ENCODE results near the gene HYAL3. TPM values are rescaled to one million over a fixed set of nuclear protein-coding genes. Genes with fewer than 3 reads are reported as not detected.

HYAL3 gene
- total RNA-seq, 2 experiments from 2014 or later = 9.7 to 12.7 TPM

DNA sequence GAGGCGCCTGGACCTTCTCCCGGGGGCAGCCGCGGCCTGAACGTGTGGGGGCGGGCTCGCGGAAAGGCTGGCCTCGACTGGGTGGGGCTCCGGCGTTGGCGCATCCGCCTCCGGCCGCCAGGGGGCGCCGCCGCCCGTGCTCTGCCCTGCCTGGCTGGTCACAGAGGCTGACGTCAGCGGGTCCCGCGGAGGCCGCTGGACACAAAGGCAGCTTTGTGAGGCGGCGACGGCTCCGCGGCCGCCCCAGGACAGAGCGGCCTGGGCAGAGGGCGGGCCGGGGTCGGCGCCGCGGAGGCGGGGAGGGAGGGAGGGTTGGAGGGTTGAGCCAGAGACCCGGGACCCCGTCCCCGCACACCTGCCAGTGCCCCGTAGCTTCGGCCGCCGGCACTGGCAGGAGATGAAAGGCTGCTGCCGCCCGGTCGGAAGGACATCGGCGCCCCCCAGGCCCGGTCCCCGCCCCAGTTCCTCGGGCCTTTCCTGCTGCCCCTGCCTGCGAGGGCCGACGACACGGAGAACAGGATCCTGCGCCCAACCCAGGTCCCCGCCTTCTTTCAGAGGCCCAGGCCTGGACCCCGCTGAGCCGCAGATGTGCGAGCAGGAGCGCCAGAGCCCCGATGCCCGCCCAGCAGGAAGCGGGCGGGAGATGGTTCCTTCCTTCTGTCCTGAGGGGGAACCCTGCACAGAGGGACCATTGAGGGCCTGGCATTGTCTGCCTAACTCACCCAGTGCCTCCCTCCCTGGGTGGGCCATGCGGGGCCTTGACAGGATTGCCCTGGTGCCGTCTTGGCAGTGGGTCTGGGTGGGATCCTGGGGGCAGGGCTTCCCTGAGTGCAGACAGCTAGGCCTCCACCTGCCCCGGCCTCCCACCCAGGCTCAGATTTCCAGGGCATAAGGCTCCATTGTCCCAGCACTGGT lies 38.9 kb downstream of the HYAL3 start:
- Mint-ChIP-seq H3K4me3 (peak overlapping the region; percentile 69), H3K9me3 (ENCODE audit: insufficient read depth) (peaks cover 4% of the 10 kb centered on the region), H3K36me3 (ENCODE audit: low read depth) (peaks cover 35% of the 10 kb centered on the region), H3K27me3 (ENCODE audit: low read depth) (no peaks in the 10 kb centered on the region), H3K27ac (peak overlapping the region; percentile 63), H3K4me1 (ENCODE audit: low read depth) (peaks cover 10% of the 10 kb centered on the region)
- DNase-seq (peak; percentile 87), ATAC-seq (peak; percentile 97)
- ChIA-PET CTCF (interaction anchor here (0.7 to 4.2 kb wide), 20 partner anchors 9 to 155 kb away, joined by 3 to 45 read pairs (median 4); partner anchors contain the start of genes GNAI2, HYAL3, IFRD2 and NAA80), POLR2A (interaction anchor here (0.7 to 1.2 kb wide), 3 partner anchors 9 to 30 kb away, joined by 3 to 5 read pairs (median 5); no protein-coding TSS in a partner anchor)

DNA sequence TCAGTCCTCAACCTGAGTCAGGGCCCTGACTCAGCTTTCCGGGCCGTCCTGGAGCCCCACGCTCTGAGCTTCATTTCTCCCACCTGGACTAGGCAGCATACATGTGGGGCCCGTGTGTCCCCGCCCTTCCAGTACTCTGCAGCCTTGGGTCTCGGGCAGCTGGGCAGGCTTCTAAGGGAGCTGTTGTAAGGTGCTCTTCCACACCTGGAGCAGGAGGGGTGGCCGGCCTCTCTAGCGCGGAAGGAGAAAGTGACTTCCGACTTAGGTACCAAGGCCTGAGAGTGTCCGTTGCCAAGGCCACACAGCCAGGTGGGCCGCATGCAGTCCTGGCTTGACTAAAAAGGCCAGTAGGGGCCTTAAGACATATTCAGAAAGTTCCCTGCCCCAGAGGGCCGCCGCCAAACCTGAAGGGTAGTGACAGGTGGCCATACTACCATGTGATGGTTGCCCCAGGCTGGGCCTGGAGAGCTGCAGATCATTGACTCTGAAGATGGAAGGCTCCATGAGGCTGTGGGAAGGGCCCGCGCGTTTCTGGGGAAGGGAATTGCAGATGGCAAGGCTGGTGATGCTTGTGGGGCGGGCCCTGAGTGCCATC lies 39.7 kb downstream of the HYAL3 start:
- ChIA-PET POLR2A (interaction anchor here (0.6 to 1.2 kb wide), 3 partner anchors 13 to 33 kb away, joined by 3 to 5 read pairs (median 5); no protein-coding TSS in a partner anchor), CTCF (interaction anchor here (0.7 to 4.2 kb wide), 21 partner anchors 8 to 154 kb away, joined by 3 to 45 read pairs (median 4); partner anchors contain the start of genes GNAI2, HYAL3, IFRD2 and NAA80)
- Mint-ChIP-seq H3K36me3 (ENCODE audit: low read depth) (peaks cover 40% of the 10 kb centered on the region), H3K27ac (peak overlapping the region; percentile 63), H3K4me3 (peak overlapping the region; percentile 69), H3K4me1 (ENCODE audit: low read depth) (peaks cover 10% of the 10 kb centered on the region), H3K9me3 (ENCODE audit: insufficient read depth) (peaks cover 4% of the 10 kb centered on the region), H3K27me3 (ENCODE audit: low read depth) (no peaks in the 10 kb centered on the region)
- ATAC-seq (peak; percentile 28), DNase-seq (no peak)

DNA sequence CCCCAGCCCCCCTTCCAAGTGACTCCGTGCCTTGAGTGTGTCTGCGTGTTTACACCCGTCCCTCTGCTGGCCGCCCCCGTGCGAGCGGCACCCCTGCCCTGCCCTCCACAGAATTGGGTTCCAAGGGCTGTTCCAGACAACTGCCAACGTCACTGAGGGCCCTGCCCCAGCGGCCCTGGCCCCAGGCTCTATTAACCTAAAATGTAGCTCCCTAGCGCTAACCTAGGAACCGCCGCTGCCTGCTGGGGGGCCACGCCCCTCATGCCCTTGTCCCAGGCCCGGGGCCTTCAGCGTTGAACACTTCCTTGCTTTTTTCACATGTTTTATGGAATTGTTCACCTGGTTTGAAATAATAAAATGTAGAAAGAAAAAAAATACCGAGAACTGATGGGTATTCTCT lies 40.2 kb downstream of the HYAL3 start:
- ATAC-seq (no peak), DNase-seq (no peak)
- no peak overlapping the region for H3K4me3 Mint-ChIP-seq
- peaks cover 10% of the 10 kb centered on the region for H3K4me1 Mint-ChIP-seq (ENCODE audit: low read depth)
- peaks cover 44% of the 10 kb centered on the region for H3K36me3 Mint-ChIP-seq (ENCODE audit: low read depth)
- ChIA-PET POLR2A (interaction anchor here (0.6 kb wide), 1 partner anchor 32 kb away, joined by 3 read pairs; no protein-coding TSS in a partner anchor), CTCF (interaction anchor here (1.0 to 4.2 kb wide), 12 partner anchors 8 to 40 kb away, joined by 3 to 45 read pairs (median 8); partner anchors contain the start of genes GNAI2, HYAL3, IFRD2 and NAA80)
- no peaks in the 10 kb centered on the region for H3K27me3 Mint-ChIP-seq (ENCODE audit: low read depth)
- H3K27ac Mint-ChIP-seq = no peak overlapping the region
- peaks cover 4% of the 10 kb centered on the region for H3K9me3 Mint-ChIP-seq (ENCODE audit: insufficient read depth)

- peak overlapping the region; percentile 39 for H3K27ac Mint-ChIP-seq
- POLR2A ChIA-PET = no interaction called here
- DNase-seq (no peak), ATAC-seq (no peak)
- no peaks in the 10 kb centered on the region for H3K27me3 Mint-ChIP-seq (ENCODE audit: low read depth)
- CTCF ChIA-PET = interaction anchor here (0.8 to 4.2 kb wide), 6 partner anchors 12 to 31 kb away, joined by 3 to 45 read pairs (median 4); partner anchors contain the start of gene GNAI2
- peaks cover 50% of the 10 kb centered on the region for H3K36me3 Mint-ChIP-seq (ENCODE audit: low read depth)
- H3K4me3 Mint-ChIP-seq = no peak overlapping the region
- peaks cover 4% of the 10 kb centered on the region for H3K9me3 Mint-ChIP-seq (ENCODE audit: insufficient read depth)
- peaks cover 12% of the 10 kb centered on the region for H3K4me1 Mint-ChIP-seq (ENCODE audit: low read depth)
These were observed 41.0 kb downstream of the HYAL3 start for GRCh38 chr3:50258029-50258680.

DNA sequence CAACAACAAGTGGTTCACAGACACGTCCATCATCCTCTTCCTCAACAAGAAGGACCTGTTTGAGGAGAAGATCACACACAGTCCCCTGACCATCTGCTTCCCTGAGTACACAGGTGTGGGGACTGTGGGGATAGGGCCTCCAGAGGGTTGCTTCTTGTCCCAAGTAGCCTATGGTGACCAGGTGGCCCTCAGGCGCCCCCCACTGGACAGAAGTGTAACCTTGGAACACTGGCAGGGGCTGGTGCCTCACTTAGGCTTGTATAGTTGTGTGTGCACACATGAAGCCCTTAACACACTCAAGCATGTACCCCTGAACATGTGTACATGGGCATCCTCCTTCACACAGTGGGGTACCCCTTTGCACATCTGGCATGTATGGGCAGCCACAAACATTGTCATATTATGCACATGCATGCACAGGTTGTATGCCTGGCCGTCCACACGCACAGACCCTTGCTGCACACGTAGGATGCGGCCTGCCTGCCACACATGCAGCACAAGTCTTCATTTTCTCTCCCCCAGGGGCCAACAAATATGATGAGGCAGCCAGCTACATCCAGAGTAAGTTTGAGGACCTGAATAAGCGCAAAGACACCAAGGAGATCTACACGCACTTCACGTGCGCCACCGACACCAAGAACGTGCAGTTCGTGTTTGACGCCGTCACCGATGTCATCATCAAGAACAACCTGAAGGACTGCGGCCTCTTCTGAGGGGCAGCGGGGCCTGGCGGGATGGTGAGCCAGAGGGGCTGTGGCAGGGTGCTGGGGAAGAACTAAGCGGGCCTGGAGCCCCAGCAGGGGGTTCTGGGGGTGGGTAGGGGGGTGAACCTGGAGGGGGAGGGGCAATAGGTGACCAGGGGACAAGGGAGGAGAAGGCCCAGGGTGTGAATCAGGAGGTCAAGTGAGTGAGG lies 42.0 kb downstream of the HYAL3 start:
- no peak overlapping the region for H3K4me3 Mint-ChIP-seq
- H3K36me3 Mint-ChIP-seq (ENCODE audit: low read depth) = peaks cover 50% of the 10 kb centered on the region

GRCh38 chr3:50255251-50255615 lies 44.0 kb downstream of the HYAL3 start:
- Mint-ChIP-seq H3K36me3 (ENCODE audit: low read depth) (peaks cover 59% of the 10 kb centered on the region), H3K27ac (no peak overlapping the region), H3K4me1 (ENCODE audit: low read depth) (peaks cover 15% of the 10 kb centered on the region), H3K27me3 (ENCODE audit: low read depth) (no peaks in the 10 kb centered on the region), H3K9me3 (ENCODE audit: insufficient read depth) (peaks cover 4% of the 10 kb centered on the region), H3K4me3 (no peak overlapping the region)
- DNase-seq (no peak), ATAC-seq (no peak)
- ChIA-PET CTCF (interaction anchor here (1.6 to 3.6 kb wide), 3 partner anchors 8 to 60 kb away, joined by 5 to 22 read pairs (median 21); no protein-coding TSS in a partner anchor), POLR2A (no interaction called here)

More for the DNA sequence above, 42.0 kb downstream of the HYAL3 start:
- DNase-seq (peak; percentile 54), ATAC-seq (no peak)
- Mint-ChIP-seq H3K4me1 (ENCODE audit: low read depth) (peaks cover 12% of the 10 kb centered on the region), H3K27ac (no peak overlapping the region), H3K27me3 (ENCODE audit: low read depth) (no peaks in the 10 kb centered on the region), H3K9me3 (ENCODE audit: insufficient read depth) (peaks cover 4% of the 10 kb centered on the region)
- ChIA-PET CTCF (interaction anchor here (0.7 to 4.2 kb wide), 5 partner anchors 10 to 62 kb away, joined by 3 to 45 read pairs (median 21); no protein-coding TSS in a partner anchor), POLR2A (interaction anchor here (0.7 kb wide), 1 partner anchor 68 kb away, joined by 3 read pairs; no protein-coding TSS in a partner anchor)

DNA sequence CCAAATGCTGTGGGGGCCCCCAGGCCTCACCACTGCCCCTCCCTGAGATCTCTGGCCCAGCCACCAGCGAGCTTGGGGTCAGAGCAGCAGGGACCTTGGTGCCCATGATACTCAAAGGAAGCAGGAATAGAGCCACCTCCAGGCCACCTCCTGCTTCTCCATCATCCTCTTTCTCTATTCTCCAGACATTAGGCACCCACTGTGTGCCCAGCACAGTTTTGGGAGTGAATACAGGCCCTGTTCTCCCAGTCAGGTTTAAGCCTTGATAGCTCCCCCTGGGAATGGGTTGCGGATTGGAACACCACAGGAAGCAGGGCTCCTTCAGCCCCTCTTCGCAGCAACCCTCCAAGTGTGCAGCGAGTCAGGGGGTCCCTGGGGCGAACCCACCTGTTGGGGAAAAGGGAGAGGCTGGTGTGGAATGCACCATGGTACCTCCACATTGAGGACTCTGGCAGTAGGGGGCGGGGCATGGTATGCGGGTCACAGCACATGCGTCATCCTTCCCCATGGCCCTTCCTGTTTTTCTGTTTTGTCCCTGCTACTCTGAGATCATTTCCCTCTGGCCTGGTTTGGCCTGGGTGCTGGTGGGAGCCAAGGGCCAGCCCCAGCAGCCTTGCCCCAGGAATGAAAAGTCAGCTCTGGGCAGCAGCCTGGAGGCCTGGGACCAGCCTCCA lies 44.5 kb downstream of the HYAL3 start:
- ChIA-PET POLR2A (no interaction called here), CTCF (interaction anchor here (0.8 to 3.6 kb wide), 2 partner anchors 8 to 27 kb away, joined by 4 to 22 read pairs; no protein-coding TSS in a partner anchor)
- Mint-ChIP-seq H3K36me3 (ENCODE audit: low read depth) (peaks cover 64% of the 10 kb centered on the region), H3K27ac (no peak overlapping the region), H3K4me3 (no peak overlapping the region), H3K9me3 (ENCODE audit: insufficient read depth) (peaks cover 4% of the 10 kb centered on the region), H3K27me3 (ENCODE audit: low read depth) (no peaks in the 10 kb centered on the region), H3K4me1 (ENCODE audit: low read depth) (peaks cover 14% of the 10 kb centered on the region)
- DNase-seq (no peak), ATAC-seq (no peak)

GRCh38 chr3:50251220-50251619 lies 48.0 kb downstream of the HYAL3 start:
- ChIA-PET POLR2A (no interaction called here), CTCF (interaction anchor here (1.0 to 1.2 kb wide), 2 partner anchors 8 to 9 kb away, joined by 3 to 4 read pairs; no protein-coding TSS in a partner anchor)
- Mint-ChIP-seq H3K27ac (peak overlapping the region; percentile 18), H3K27me3 (ENCODE audit: low read depth) (no peaks in the 10 kb centered on the region), H3K4me1 (ENCODE audit: low read depth) (peaks cover 33% of the 10 kb centered on the region), H3K36me3 (ENCODE audit: low read depth) (peaks cover 48% of the 10 kb centered on the region), H3K9me3 (ENCODE audit: insufficient read depth) (no peaks in the 10 kb centered on the region), H3K4me3 (no peak overlapping the region)
- ATAC-seq (no peak), DNase-seq (no peak)

DNA sequence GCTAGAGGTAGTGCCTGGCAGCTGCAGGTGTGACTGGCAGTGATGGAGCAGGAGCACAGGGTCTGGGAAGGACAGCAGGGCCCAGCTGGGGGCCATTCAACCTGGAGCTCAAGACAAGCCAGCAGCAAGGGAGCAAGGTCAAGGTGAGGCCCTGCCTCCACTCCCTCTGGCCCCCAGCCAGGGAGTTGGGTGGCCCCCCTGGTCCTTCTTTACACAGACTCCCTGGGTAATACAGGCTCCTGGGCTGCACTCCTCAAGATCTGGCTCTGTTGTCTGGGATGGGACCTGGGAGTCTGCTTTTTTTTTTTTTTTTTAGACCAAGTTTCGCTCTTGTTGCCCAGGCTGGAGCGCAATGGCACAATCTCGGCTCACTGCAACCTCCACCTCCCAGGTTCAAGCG lies 48.7 kb downstream of the HYAL3 start:
- POLR2A ChIA-PET = interaction anchor here (0.9 to 1.5 kb wide), 2 partner anchors 11 to 15 kb away, joined by 4 to 5 read pairs; partner anchors contain the start of gene GNAI2
- Mint-ChIP-seq H3K9me3 (ENCODE audit: insufficient read depth) (no peaks in the 10 kb centered on the region), H3K27me3 (ENCODE audit: low read depth) (no peaks in the 10 kb centered on the region), H3K36me3 (ENCODE audit: low read depth) (peaks cover 48% of the 10 kb centered on the region), H3K27ac (peak overlapping the region; percentile 37), H3K4me3 (no peak overlapping the region), H3K4me1 (ENCODE audit: low read depth) (peaks cover 40% of the 10 kb centered on the region)
- ATAC-seq = no peak
- no peak for DNase-seq
- CTCF ChIA-PET = interaction anchor here (0.8 to 1.9 kb wide), 5 partner anchors 9 to 55 kb away, joined by 3 to 10 read pairs (median 4); no protein-coding TSS in a partner anchor

DNA sequence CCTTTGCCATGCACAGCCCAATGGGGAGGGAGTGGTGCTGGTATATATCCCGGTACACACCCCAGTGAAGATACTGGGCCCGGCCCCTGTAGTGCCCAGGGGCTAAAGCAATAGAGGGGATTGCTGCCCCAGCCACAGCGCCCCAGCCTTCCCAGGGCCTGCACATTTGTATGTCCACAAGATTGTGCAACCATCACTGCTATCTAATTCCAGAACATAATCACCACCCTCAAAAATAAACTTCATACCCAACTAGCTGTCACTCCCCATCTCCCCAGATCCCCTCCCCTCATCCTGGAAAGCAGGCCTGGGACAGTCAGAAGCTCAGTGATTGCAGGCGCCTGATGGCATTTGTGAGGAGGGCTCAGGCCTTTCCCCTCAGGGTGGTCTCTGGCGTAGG lies 49.7 kb downstream of the HYAL3 start:
- DNase-seq (no peak), ATAC-seq (no peak)
- Mint-ChIP-seq H3K9me3 (ENCODE audit: insufficient read depth) (no peaks in the 10 kb centered on the region), H3K36me3 (ENCODE audit: low read depth) (peaks cover 41% of the 10 kb centered on the region), H3K4me3 (no peak overlapping the region), H3K4me1 (ENCODE audit: low read depth) (peaks cover 49% of the 10 kb centered on the region), H3K27ac (no peak overlapping the region), H3K27me3 (ENCODE audit: low read depth) (no peaks in the 10 kb centered on the region)
- ChIA-PET CTCF (interaction anchor here (1.2 to 1.9 kb wide), 3 partner anchors 10 to 23 kb away, joined by 4 to 10 read pairs (median 5); no protein-coding TSS in a partner anchor), POLR2A (interaction anchor here (0.9 to 1.5 kb wide), 2 partner anchors 14 to 22 kb away, joined by 3 to 5 read pairs; partner anchors contain the start of gene GNAI2)

Data from activated CD8-positive, alpha-beta T cell treated with anti-CD3 and anti-CD28 coated beads, Interleukin-2, amount 10 ng/mL, durations not matched to agents 7 days and 5 days (primary cell).